SIG-M5 (cell line): ENCODE measurements around the gene ATXN1.

Source experiments
- DNase-seq: peaks from one replicate; lab custom pipeline; 2025; lab: John Stamatoyannopoulos, UW

The ATXN1 gene

GRCh38 chr6:16533721-16534136 lies 227.5 kb downstream of the ATXN1 start:
- no peak for DNase-seq

- no peak for DNase-seq
Observed at GRCh38 chr6:16533210-16533609, 228.1 kb downstream of the ATXN1 start.

GRCh38 chr6:16527691-16528090 lies 233.6 kb downstream of the ATXN1 start:
- DNase-seq = no peak

- DNase-seq = no peak
Observed at GRCh38 chr6:16524380-16524707, 236.9 kb downstream of the ATXN1 start.

- DNase-seq = no peak
Observed at GRCh38 chr6:16523606-16524379, 237.5 kb downstream of the ATXN1 start.

- DNase-seq = no peak
Observed at GRCh38 chr6:16522937-16523336, 238.3 kb downstream of the ATXN1 start.

GRCh38 chr6:16521528-16521927 lies 239.7 kb downstream of the ATXN1 start:
- no peak for DNase-seq

- DNase-seq = no peak
Observed at GRCh38 chr6:16519265-16520242, 241.7 kb downstream of the ATXN1 start.

GRCh38 chr6:16518265-16518664 lies 243.0 kb downstream of the ATXN1 start:
- no peak for DNase-seq

GRCh38 chr6:16514249-16514648 lies 247.0 kb downstream of the ATXN1 start:
- DNase-seq = no peak

- DNase-seq = no peak
Observed at GRCh38 chr6:16512544-16513290, 248.5 kb downstream of the ATXN1 start.

GRCh38 chr6:16511723-16512489 lies 249.4 kb downstream of the ATXN1 start:
- DNase-seq = no peak

- no peak for DNase-seq
Observed at GRCh38 chr6:16511040-16511660, 250.1 kb downstream of the ATXN1 start.

- DNase-seq = no peak
Observed at GRCh38 chr6:16510245-16510644, 251.0 kb downstream of the ATXN1 start.

- DNase-seq = no peak
Observed at GRCh38 chr6:16508959-16509358, 252.3 kb downstream of the ATXN1 start.

GRCh38 chr6:16505711-16506357 lies 255.4 kb downstream of the ATXN1 start:
- DNase-seq = no peak

- DNase-seq = no peak
Observed at GRCh38 chr6:16504609-16505008, 256.7 kb downstream of the ATXN1 start.

- no peak for DNase-seq
Observed at GRCh38 chr6:16503970-16504415, 257.3 kb downstream of the ATXN1 start.

GRCh38 chr6:16503241-16503775 lies 258.0 kb downstream of the ATXN1 start:
- no peak for DNase-seq

- DNase-seq = no peak
Observed at GRCh38 chr6:16498957-16499356, 262.3 kb downstream of the ATXN1 start.
